GM12878 (cell line): ENCODE data around the gene CARD9. TPM values are rescaled to one million over a fixed set of nuclear protein-coding genes. Genes with fewer than 3 reads are reported as not detected.

Source experiments
- ATAC-seq: fragments of 200-7000 bp; cut with Tn5 transposase; 3 replicates; pipeline ENCODE4 v1.9.1; 2020; ENCODE audit warnings: mild to moderate bottlenecking, moderate library complexity
- BruUV-seq: library from RNA; stranded (reverse); fragments of 400-500 nt; replicated peaks from 2 replicates; lab custom pipeline; 2021; lab: Mats Ljungman, UMichigan
- CTCF ChIA-PET: fragments of 300-600 bp; sonication (Branson Sonifier 250); formaldehyde crosslinking; extraction: SDS; loops from one replicate; lab custom pipeline; 2021; ENCODE audit warnings: inconsistent platforms; lab: Yijun Ruan, JAX
- POLR2A ChIA-PET: fragments of 350-600 bp; formaldehyde crosslinking; extraction: SDS; loops from one replicate; lab custom pipeline; 2021; ENCODE audit warnings: inconsistent platforms; lab: Charles Lee
- RAD21 ChIA-PET: fragments of 300-600 bp; sonication (Branson Sonifier 250); formaldehyde crosslinking; loops from one replicate; lab custom pipeline; 2023; ENCODE audit warnings: antibody characterized with exemption; ENCODE audit not compliant: unreplicated experiment; lab: Charles Lee
- SMC1A ChIA-PET: fragments of 300-600 bp; sonication (Branson Sonifier 250); formaldehyde crosslinking; loops from one replicate; lab custom pipeline; 2023; ENCODE audit not compliant: unreplicated experiment, uncharacterized antibody; lab: Charles Lee
- DNase-seq: peaks from one replicate; pipeline ENCODE4 v3.0.0-alpha.2; 2011; ENCODE audit warnings: low read depth, low spot score
- FAIRE-seq: peaks from 3 replicates; lab custom pipeline; 2011; peaks lifted over from hg19 to GRCh38; lab: Jason Lieb, UNC
- H2AFZ ChIP-seq: 2 replicates; pipeline ENCODE4 v1.6.0; 2011; ENCODE audit warnings: low read depth, low read length, control low read depth; ENCODE audit not compliant: control insufficient read depth
- H3K27ac ChIP-seq: 2 replicates; pipeline ENCODE4 v1.5.1; 2011; ENCODE audit warnings: control low read depth; ENCODE audit not compliant: control insufficient read depth, insufficient read depth
- H3K27me3 ChIP-seq, 2 experiments: replicated peaks in 1 of 2; 2 replicates each; pipeline versions ENCODE4 v1.6.0 to v1.6.1; 2011; ENCODE audit warnings: low read length in 1 of 2; ENCODE audit not compliant: control insufficient read depth in 2 of 2, insufficient read depth in 2 of 2
- H3K36me3 ChIP-seq, 2 experiments: 2 replicates each; pipeline ENCODE4 v1.5.1; 2011; ENCODE audit warnings: low read length in 1 of 2; ENCODE audit not compliant: control insufficient read depth in 2 of 2, insufficient read depth in 2 of 2
- H3K4me1 ChIP-seq: 2 replicates; pipeline ENCODE4 v1.6.1; 2011; ENCODE audit warnings: mild to moderate bottlenecking, low read length, moderate library complexity, mixed read lengths; ENCODE audit not compliant: control insufficient read depth, insufficient read depth
- H3K4me2 ChIP-seq: 2 replicates; pipeline ENCODE4 v1.6.0; 2011; ENCODE audit warnings: control low read depth; ENCODE audit not compliant: control insufficient read depth, insufficient read depth
- H3K4me3 ChIP-seq: fragments of 200-600 bp; sonication (generic); 2 replicates; pipeline ENCODE4 v1.5.1; 2016
- H3K79me2 ChIP-seq: 2 replicates; pipeline ENCODE4 v1.6.0; 2011; ENCODE audit warnings: low read length; ENCODE audit not compliant: control insufficient read depth, insufficient read depth
- H3K9ac ChIP-seq: 2 replicates; pipeline ENCODE4 v1.8.0; 2011; ENCODE audit warnings: low read length, control low read depth, mixed read lengths; ENCODE audit not compliant: control insufficient read depth, insufficient read depth
- H3K9me3 ChIP-seq: replicated peaks from 3 replicates; pipeline ENCODE4 v1.5.1; 2011; ENCODE audit warnings: mild to moderate bottlenecking, low read length; ENCODE audit not compliant: control insufficient read depth, insufficient read depth
- H4K20me1 ChIP-seq: 2 replicates; pipeline ENCODE4 v1.6.0; 2011; ENCODE audit not compliant: control insufficient read depth, insufficient read depth
- BRCA1 ChIP-seq: IDR thresholded peaks from 2 replicates; pipeline ENCODE4 v1.6.1; 2011; ENCODE audit warnings: low read depth, low read length, improper control_type of control experiment
- CBX5 ChIP-seq: sonication (generic); IDR thresholded peaks from 2 replicates; pipeline ENCODE4 v1.6.1; 2016; ENCODE audit warnings: low read depth, moderate library complexity, mild to moderate bottlenecking, inconsistent platforms
- FOXK2 ChIP-seq: fragments of 450-650 bp; IDR thresholded peaks from 2 replicates; pipeline ENCODE4 v1.6.1; 2017; ENCODE audit warnings: mild to moderate bottlenecking, moderate library complexity
- GABPA ChIP-seq: IDR thresholded peaks from 2 replicates; pipeline ENCODE4 v1.6.1; 2014; ENCODE audit warnings: antibody characterized with exemption, low read depth, mild to moderate bottlenecking, inconsistent platforms
- HDAC2 ChIP-seq: fragments of 200-600 bp; sonication (generic); IDR thresholded peaks from 2 replicates; pipeline ENCODE4 v1.6.1; 2017
- IRF4 ChIP-seq: IDR thresholded peaks from 2 replicates; pipeline ENCODE4 v1.6.1; 2011; ENCODE audit warnings: low read depth, low read length
- MTA2 ChIP-seq: fragments of 450-650 bp; IDR thresholded peaks from 2 replicates; pipeline ENCODE4 v1.6.1; 2016; ENCODE audit warnings: low read depth, mild to moderate bottlenecking, moderate library complexity
- MXI1 ChIP-seq: fragments of 150-350 bp; IDR thresholded peaks from 2 replicates; pipeline ENCODE4 v1.6.1; 2011; ENCODE audit warnings: low read depth, mild to moderate bottlenecking, inconsistent platforms, low read length, improper control_type of control experiment
- SMC3 ChIP-seq: IDR thresholded peaks from 2 replicates; pipeline ENCODE4 v1.6.1; 2011; ENCODE audit warnings: low read length, improper control_type of control experiment, borderline replicate concordance
- SREBF1 ChIP-seq: IDR thresholded peaks from 2 replicates; pipeline ENCODE4 v1.6.1; 2012; ENCODE audit warnings: mild to moderate bottlenecking, low read length
- WGBS: methylation state at CpG from one replicate; pipeline ENCODE4 v1.1.6; 2016; ENCODE audit warnings: low lambda C conversion rate; ENCODE audit not compliant: insufficient replicate concordance, insufficient coverage; ENCODE audit errors: missing lambda C conversion rate; 5-methylcytosine and 5-hydroxymethylcytosine counted together
- in situ Hi-C: fragments of 300-500 bp; cut with MboI; formaldehyde crosslinking; loops from 9 replicates; pipeline ENCODE4 v1.14.3; 2018; ENCODE audit warnings: mixed read lengths
- intact Hi-C: fragments of 100-400 bp; cut with micrococcal nuclease; formaldehyde crosslinking; loops from one replicate; pipeline ENCODE4 v1.14.2; 2022; ENCODE audit not compliant: unreplicated experiment
- polyA plus RNA-seq, 11 experiments: library from polyadenylated mRNA; depleted of rRNA in 4 of 11; unstranded in 6 of 11; stranded (reverse) in 5 of 11; fragments of >200 nt; fragmentation: Nextera tagmentation in 4 of 11; fragmentation: Illumina TruSeq in 1 of 11; extraction: Ambion mirVana in 4 of 11; extraction: Trizol in 1 of 11; gene quantifications; 1 replicate in 1 of 11; 2 replicates in 10 of 11; pipeline versions ENCODE4 v1.2.1 to v1.2.3, GENCODE V29; 2011 to 2016; ENCODE audit warnings: inconsistent platforms in 2 of 11, missing spikeins in 2 of 11, low read depth in 1 of 11
- total RNA-seq, 4 experiments: library from RNA; depleted of rRNA in 3 of 4; stranded (reverse); fragments of >200 nt in 3 of 4; fragmentation: Illumina TruSeq in 1 of 4; extraction: Trizol in 1 of 4; gene quantifications; 2 replicates each; pipeline versions ENCODE4 v1.2.1 to v1.2.3, GENCODE V29; 2013 to 2021
- TF ChIP-seq, protein P1 (sequence below): fragments of 450-650 bp; IDR thresholded peaks from 2 replicates; pipeline ENCODE4 v1.6.1; 2017; ENCODE audit warnings: antibody characterized with exemption, mild to moderate bottlenecking, moderate library complexity
- TF ChIP-seq, protein P2 (sequence below): fragments of 450-650 bp; formaldehyde crosslinking; IDR thresholded peaks from 2 replicates; pipeline ENCODE4 v1.4.0; 2022; ENCODE audit warnings: mild to moderate bottlenecking, moderate library complexity
- TF ChIP-seq, protein P3 (sequence below): fragments of 450-650 bp; IDR thresholded peaks from 2 replicates; pipeline ENCODE4 v1.6.1; 2014; ENCODE audit warnings: mild to moderate bottlenecking

Gene CARD9
- total and polyA plus RNA-seq, 10 of the 15 experiments (the other 5 are each of a cell fraction or from before 2014, with no cell fraction given), result 0.11 to 4.9 (median 1.8) TPM; not detected in 1

DNA sequence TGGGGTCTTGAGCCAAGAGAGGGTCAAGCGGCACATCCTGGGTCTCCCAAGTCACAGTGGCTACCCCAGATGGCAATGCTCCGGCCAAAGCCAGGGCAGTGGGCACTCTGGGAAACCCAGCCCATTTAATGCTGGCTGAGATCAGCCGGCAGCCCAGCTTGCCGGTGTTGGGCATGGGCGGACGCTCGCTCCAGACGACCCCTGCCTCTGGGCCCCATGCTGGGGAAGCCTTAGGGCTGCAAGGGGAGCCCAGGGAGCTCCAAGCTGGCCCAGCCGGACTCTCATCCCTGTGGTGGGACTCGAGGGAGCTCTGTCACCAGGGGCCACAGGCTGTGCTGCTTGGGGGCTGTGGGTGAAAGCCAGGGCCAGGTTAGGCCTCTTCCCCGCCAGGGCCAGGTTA is 5.9 kb upstream of the CARD9 start:
- WGBS, result 91% methylated on average over 11 of the region's 11 CpGs
- SMC1A ChIA-PET, result no interaction called here
- in situ Hi-C loops, result no loop called here

DNA sequence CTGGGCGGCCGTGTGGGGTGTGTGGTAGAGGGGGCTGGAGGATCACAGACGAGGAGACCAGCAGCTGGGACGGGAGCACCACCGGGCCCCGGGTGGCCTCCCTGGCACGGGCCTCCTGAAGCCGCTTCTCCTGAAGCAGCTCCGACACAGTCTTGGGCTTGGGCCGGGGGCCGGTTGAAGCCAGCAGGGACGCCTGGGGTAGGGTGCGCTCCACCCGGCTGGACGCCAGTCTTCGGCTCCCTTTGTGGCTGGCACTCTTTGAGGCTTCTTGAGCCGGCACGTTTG is 5.5 kb upstream of the CARD9 start:
- Histone ChIP-seq H3K9me3 (no peaks in the 10 kb centered on the region), H3K4me1 (no peaks in the 10 kb centered on the region), H3K9ac (no peak overlapping the region), H2AFZ (no peak overlapping the region), H3K4me3 (no peak overlapping the region), H4K20me1 (no peaks in the 10 kb centered on the region), H3K36me3 (peaks cover 0 to 34% of the 10 kb centered on the region in 2 experiments; a peak in 3 of 4 replicates), H3K27me3 (no peaks in the 10 kb centered on the region), H3K79me2 (no peaks in the 10 kb centered on the region), H3K4me2 (no peak overlapping the region), H3K27ac (no peak overlapping the region)
- ATAC-seq (no peak), DNase-seq (no peak), FAIRE-seq (no peak)
- BruUV-seq, result no TSS peak
- intact Hi-C loops (no loop called here), in situ Hi-C loops (no loop called here)
- POLR2A ChIA-PET, result no interaction called here
- SMC1A ChIA-PET, result no interaction called here
- CTCF ChIA-PET, result no interaction called here
- WGBS, result 98% methylated on average over 15 of the region's 18 CpGs
- RAD21 ChIA-PET, result no interaction called here
- TF ChIP-seq CBX5, result no peak
- no peak for TF ChIP-seq FOXK2
- no peak for TF ChIP-seq IRF4
- TF ChIP-seq GABPA, result no peak
- no peak for TF ChIP-seq MXI1
- TF ChIP-seq, protein P1, sequence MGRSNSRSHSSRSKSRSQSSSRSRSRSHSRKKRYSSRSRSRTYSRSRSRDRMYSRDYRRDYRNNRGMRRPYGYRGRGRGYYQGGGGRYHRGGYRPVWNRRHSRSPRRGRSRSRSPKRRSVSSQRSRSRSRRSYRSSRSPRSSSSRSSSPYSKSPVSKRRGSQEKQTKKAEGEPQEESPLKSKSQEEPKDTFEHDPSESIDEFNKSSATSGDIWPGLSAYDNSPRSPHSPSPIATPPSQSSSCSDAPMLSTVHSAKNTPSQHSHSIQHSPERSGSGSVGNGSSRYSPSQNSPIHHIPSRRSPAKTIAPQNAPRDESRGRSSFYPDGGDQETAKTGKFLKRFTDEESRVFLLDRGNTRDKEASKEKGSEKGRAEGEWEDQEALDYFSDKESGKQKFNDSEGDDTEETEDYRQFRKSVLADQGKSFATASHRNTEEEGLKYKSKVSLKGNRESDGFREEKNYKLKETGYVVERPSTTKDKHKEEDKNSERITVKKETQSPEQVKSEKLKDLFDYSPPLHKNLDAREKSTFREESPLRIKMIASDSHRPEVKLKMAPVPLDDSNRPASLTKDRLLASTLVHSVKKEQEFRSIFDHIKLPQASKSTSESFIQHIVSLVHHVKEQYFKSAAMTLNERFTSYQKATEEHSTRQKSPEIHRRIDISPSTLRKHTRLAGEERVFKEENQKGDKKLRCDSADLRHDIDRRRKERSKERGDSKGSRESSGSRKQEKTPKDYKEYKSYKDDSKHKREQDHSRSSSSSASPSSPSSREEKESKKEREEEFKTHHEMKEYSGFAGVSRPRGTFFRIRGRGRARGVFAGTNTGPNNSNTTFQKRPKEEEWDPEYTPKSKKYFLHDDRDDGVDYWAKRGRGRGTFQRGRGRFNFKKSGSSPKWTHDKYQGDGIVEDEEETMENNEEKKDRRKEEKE, result no peak
- TF ChIP-seq, protein P2, sequence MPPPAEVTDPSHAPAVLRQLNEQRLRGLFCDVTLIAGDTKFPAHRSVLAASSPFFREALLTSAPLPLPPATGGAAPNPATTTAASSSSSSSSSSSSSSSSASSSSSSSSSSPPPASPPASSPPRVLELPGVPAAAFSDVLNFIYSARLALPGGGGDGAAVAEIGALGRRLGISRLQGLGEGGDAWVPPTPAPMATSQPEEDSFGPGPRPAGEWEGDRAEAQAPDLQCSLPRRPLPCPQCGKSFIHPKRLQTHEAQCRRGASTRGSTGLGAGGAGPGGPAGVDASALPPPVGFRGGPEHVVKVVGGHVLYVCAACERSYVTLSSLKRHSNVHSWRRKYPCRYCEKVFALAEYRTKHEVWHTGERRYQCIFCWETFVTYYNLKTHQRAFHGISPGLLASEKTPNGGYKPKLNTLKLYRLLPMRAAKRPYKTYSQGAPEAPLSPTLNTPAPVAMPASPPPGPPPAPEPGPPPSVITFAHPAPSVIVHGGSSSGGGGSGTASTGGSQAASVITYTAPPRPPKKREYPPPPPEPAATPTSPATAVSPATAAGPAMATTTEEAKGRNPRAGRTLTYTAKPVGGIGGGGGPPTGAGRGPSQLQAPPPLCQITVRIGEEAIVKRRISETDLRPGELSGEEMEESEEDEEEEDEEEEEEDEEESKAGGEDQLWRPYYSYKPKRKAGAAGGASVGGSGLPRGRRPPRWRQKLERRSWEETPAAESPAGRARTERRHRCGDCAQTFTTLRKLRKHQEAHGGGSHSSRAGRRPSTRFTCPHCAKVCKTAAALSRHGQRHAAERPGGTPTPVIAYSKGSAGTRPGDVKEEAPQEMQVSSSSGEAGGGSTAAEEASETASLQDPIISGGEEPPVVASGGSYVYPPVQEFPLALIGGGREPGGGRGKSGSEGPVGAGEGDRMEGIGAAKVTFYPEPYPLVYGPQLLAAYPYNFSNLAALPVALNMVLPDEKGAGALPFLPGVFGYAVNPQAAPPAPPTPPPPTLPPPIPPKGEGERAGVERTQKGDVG (CRISPR knock-in tag), result no peak
- TF ChIP-seq, protein P3, sequence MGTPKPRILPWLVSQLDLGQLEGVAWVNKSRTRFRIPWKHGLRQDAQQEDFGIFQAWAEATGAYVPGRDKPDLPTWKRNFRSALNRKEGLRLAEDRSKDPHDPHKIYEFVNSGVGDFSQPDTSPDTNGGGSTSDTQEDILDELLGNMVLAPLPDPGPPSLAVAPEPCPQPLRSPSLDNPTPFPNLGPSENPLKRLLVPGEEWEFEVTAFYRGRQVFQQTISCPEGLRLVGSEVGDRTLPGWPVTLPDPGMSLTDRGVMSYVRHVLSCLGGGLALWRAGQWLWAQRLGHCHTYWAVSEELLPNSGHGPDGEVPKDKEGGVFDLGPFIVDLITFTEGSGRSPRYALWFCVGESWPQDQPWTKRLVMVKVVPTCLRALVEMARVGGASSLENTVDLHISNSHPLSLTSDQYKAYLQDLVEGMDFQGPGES, result no peak
- no peak for TF ChIP-seq SREBF1
- TF ChIP-seq HDAC2, result no peak

More for the DNA sequence above, 5.9 kb upstream of the CARD9 start:
- no TSS peak for BruUV-seq
- no peak for DNase-seq
- ChIA-PET CTCF (no interaction called here), RAD21 (no interaction called here), POLR2A (no interaction called here)
- no peak for ATAC-seq
- FAIRE-seq, result no peak
- no peak overlapping the region for H3K4me2 ChIP-seq
- H3K36me3 ChIP-seq, result peaks cover 0 to 34% of the 10 kb centered on the region in 2 experiments; a peak in 3 of 4 replicates
- no peaks in the 10 kb centered on the region for H3K9me3 ChIP-seq
- no peak overlapping the region for H3K9ac ChIP-seq
- H3K4me1 ChIP-seq, result no peaks in the 10 kb centered on the region
- H3K27me3 ChIP-seq, result no peaks in the 10 kb centered on the region
- TF ChIP-seq SMC3, result no peak
- TF ChIP-seq BRCA1, result no peak
- no peak for TF ChIP-seq MTA2
- no peak overlapping the region for H2AFZ ChIP-seq
- no peaks in the 10 kb centered on the region for H4K20me1 ChIP-seq
- intact Hi-C loops, result no loop called here
- H3K27ac ChIP-seq, result no peak overlapping the region
- H3K4me3 ChIP-seq, result no peak overlapping the region
- no peaks in the 10 kb centered on the region for H3K79me2 ChIP-seq
